IPS-18c (cell line): Measurements from ENCODE around the gene KRT72.
"Not testable (repeated sequence)": the region's sequence is repeated elsewhere in the genome, so short reads cannot be mapped to it uniquely, and the experiment has no call there.

Experiments used
- H3K4me3 ChIP-seq: 2 replicates; pipeline ENCODE4 v1.7.0; 2013; ENCODE audit warnings: low read depth, mild to moderate bottlenecking, low read length, moderate library complexity; ENCODE audit not compliant: insufficient read depth
- H3K9me3 ChIP-seq: one replicate; pipeline ENCODE4 v1.6.1; 2013; ENCODE audit warnings: mild to moderate bottlenecking, low read length, moderate library complexity; ENCODE audit not compliant: control insufficient read depth, insufficient read depth

KRT72 gene

GRCh38 chr12:52613384-52614030 lies 12.2 kb upstream of the KRT72 start:
- H3K9me3 ChIP-seq, result no peaks in the 10 kb centered on the region

GRCh38 chr12:52612431-52613383 lies 11.4 kb upstream of the KRT72 start:
- no peak overlapping the region for H3K4me3 ChIP-seq
- no peaks in the 10 kb centered on the region for H3K9me3 ChIP-seq

More at GRCh38 chr12:52613384-52614030, 12.2 kb upstream of the KRT72 start:
- H3K4me3 ChIP-seq, result no peak overlapping the region

GRCh38 chr12:52611080-52611468 lies 9.8 kb upstream of the KRT72 start:
- H3K4me3 ChIP-seq, result no peak overlapping the region
- no peaks in the 10 kb centered on the region for H3K9me3 ChIP-seq

DNA sequence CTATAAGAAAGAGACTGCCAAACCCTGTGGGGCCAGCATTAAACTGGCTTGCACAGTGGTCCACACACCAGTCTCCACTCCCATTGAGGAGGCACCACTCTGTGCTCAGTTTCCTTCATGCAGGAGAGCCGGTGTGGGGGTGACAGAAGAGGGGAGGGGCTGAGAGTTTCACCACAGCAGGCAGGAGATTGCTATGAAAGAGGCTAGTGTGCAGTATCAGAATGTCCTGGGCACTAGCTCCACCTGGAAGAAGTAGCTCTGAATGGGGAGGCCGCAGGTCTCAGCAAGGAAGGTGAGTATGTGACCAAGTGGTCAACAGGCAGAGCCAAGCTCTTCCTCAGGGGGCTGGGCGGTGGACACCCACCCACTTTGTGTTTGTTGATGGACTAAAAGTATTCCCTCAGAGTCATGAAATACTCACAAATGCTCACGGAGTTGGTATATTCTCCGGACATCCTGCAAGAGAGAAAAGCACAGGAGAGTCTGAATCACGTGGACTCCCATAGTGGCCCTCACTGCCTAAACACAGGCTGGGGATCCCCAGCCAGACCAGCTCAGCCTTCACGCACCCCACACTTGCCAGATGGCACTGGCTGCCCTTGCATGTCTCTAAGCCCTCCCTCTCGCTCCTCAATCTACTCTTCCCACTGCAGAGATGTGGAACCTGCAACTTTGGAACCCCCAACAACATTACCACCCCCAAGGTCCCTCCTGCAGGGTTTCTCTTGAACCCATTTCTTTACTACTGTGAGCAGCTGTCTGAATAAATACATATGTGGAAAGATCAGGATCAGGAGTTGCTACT lies 7.8 kb upstream of the KRT72 start:
- Histone ChIP-seq H3K9me3 (no peaks in the 10 kb centered on the region), H3K4me3 (no peak overlapping the region)

GRCh38 chr12:52608161-52608560 lies 6.9 kb upstream of the KRT72 start:
- H3K9me3 ChIP-seq, result no peaks in the 10 kb centered on the region
- no peak overlapping the region for H3K4me3 ChIP-seq

- Histone ChIP-seq H3K9me3 (no peaks in the 10 kb centered on the region), H3K4me3 (no peak overlapping the region)
These were observed 6.1 kb upstream of the KRT72 start for GRCh38 chr12:52607314-52607713.

DNA sequence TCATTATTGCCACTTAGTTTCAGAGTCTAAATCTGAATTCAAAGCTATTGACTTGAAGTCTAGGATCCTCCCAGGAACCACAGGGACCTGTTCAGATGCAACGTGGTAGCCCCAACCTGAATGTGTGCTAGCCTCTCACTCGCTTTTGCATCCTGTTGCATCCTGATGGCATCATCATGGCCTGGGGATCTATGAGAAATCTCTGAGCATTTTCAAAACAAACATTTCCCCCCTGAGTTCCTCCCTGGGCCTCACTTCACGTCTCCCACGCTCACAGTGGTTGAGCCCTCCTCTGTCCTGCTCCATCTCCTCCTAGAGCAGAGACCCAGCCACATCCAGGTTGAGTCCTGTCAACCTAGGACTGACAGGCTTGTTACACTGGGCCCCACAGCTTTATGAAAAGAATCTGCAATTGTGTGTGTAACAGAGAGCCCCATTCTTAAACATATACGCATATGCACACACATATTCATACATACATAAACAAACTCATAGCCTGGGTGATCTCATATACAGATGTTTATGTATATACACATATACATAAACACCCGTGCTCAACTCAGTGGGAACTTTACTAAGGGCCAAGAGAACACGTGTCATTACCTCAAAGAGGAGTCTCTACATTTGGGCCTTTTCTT lies 5.4 kb upstream of the KRT72 start:
- Histone ChIP-seq H3K4me3 (no peak overlapping the region), H3K9me3 (no peaks in the 10 kb centered on the region)

DNA sequence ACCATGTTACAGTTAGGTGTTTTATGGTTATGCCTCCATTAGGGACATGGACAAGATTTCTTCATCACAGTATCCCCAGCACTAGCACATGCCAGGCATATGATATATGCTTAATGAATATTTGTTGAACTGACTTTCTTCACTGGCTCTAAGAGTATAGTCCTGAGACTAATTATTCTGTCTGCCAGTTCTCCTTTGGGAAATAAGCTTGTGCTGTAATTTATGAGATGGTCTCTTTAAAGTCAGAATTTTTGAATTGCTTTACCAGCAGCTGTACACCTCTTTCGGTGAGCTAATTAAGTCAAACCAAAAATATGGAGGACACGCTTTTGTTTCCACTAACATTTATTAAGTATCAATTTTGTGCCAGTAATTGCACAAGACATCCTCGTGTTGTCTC lies 4.8 kb upstream of the KRT72 start:
- Histone ChIP-seq H3K4me3 (no peak overlapping the region), H3K9me3 (no peaks in the 10 kb centered on the region)

DNA sequence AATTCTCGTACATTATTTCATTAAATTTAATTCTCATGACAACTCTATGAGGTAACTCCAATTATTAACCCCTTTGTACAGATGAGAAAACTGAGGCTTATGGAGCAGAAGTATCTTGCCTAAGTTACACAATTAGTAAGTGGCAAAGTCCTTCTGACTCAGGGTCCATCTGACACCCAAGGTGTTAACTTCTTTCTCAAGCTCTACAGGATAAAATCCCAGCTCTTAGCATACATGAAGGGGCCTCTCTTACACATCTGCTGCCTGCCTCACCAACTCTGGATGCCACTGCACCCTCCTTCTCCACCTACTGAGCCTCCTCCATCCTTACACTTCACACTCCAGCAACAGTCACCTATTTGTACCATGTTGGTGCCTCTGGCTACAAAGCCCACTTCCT lies 4.3 kb upstream of the KRT72 start:
- Histone ChIP-seq H3K9me3 (no peaks in the 10 kb centered on the region), H3K4me3 (no peak overlapping the region)

- Histone ChIP-seq H3K9me3 (no peaks in the 10 kb centered on the region), H3K4me3 (no peak overlapping the region)
These were observed 3.6 kb upstream of the KRT72 start for GRCh38 chr12:52604859-52605258.

GRCh38 chr12:52603314-52603713 lies 2.1 kb upstream of the KRT72 start:
- H3K4me3 ChIP-seq, result no peak overlapping the region
- H3K9me3 ChIP-seq, result no peaks in the 10 kb centered on the region

- H3K9me3 ChIP-seq, result no peaks in the 10 kb centered on the region
- no peak overlapping the region for H3K4me3 ChIP-seq
These were observed 1.3 kb upstream of the KRT72 start for GRCh38 chr12:52602552-52602951.

DNA sequence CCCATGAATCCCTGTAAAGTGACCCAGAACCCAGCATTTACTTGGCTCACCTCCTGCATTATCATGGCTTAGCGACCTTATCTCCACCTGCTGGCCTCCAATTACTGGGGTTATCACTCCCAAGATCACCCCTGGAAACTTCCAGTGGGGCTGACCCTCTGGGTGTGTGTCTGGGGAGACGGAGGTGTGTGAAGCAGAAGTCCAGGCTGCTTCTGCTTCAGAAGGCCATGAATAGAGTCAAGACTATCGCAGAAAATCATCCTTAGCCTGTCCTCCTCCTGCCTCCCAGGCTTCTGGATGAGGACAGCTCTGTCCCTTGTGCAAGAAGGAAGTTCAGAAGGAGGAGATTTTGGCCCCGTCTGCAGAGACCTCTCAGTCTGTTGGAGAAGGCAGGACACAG lies 408 bp upstream of the KRT72 start:
- Histone ChIP-seq H3K9me3 (no peaks in the 10 kb centered on the region), H3K4me3 (no peak overlapping the region)

DNA sequence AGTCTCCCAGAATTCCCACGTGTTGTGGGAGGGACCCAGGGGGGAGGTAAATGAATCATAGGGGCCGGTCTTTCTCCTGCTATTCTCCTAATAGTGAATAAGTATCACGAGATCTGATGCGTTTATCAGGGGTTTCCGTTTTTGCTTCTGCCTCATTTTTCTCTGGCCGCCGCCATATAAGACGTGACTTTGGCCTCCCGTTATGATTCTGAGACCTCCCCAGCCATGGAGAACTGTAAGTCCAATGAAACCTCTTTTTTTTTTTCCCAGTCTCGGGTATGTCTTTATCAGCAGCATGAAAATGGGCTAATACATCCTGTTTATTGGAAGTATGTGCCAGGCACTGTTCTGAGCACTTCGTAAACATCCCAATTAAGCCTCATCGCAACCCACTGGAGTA lies 788 bp downstream of the KRT72 start:
- H3K4me3 ChIP-seq, result no peak overlapping the region
- H3K9me3 ChIP-seq, result no peaks in the 10 kb centered on the region

GRCh38 chr12:52600071-52600470 lies 1.2 kb downstream of the KRT72 start:
- H3K4me3 ChIP-seq, result no peak overlapping the region
- no peaks in the 10 kb centered on the region for H3K9me3 ChIP-seq

- no peaks in the 10 kb centered on the region for H3K9me3 ChIP-seq
- no peak overlapping the region for H3K4me3 ChIP-seq
These were observed 2.3 kb downstream of the KRT72 start for GRCh38 chr12:52598966-52599365.

DNA sequence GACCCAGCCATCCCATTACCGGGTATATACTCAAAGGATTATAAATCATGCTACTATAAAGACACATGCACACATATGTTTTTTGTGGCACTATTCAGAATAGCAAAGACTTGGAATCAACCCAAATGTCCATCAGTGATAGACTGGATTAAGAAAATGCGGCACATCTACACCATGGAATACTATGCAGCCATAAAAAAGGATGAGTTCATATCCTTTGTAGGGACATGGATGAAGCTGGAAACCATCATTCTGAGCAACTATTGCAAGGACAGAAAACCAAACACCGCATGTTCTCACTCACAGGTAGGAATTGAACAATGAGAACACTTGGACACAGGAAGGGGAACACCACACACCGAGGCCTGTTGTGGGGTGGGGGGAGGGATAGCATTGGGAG lies 7.0 kb downstream of the KRT72 start:
- H3K4me3 ChIP-seq, H3K9me3 ChIP-seq: not testable (repeated sequence)
